GM18508 (cell line): ENCODE results near the gene PTPRG.
"Not testable (repeated sequence)": the region's sequence is repeated elsewhere in the genome, so short reads cannot be mapped to it uniquely, and the experiment has no call there.

Experiments used
- ATAC-seq: cut with Tn5 transposase; IDR thresholded peaks from one replicate; pipeline ENCODE4 v1.9.1; 2021; ENCODE audit warnings: moderate number of reproducible peaks; ENCODE audit not compliant: insufficient read depth, unreplicated experiment

PTPRG gene

GRCh38 chr3:61561374-61562041, at the start of gene PTPRG:
PTPRG (plus strand) TSS chr3:61561571; CDS start chr3:61562288, 717 bp downstream.
- no peak for ATAC-seq

- peak; percentile 42 for ATAC-seq
Observed at GRCh38 chr3:61518590-61518989, 42.8 kb upstream of the PTPRG start.

- peak; percentile 91 for ATAC-seq
Observed at GRCh38 chr3:61520966-61521628, 40.3 kb upstream of the PTPRG start.

- no peak for ATAC-seq
Observed at GRCh38 chr3:61522060-61522459, 39.3 kb upstream of the PTPRG start.

GRCh38 chr3:61522626-61523025, 38.7 kb upstream of the PTPRG start:
- ATAC-seq = no peak

GRCh38 chr3:61524933-61525332, 36.4 kb upstream of the PTPRG start:
- no peak for ATAC-seq

- no peak for ATAC-seq
Observed at GRCh38 chr3:61526308-61526707, 35.1 kb upstream of the PTPRG start.

GRCh38 chr3:61527011-61527410, 34.4 kb upstream of the PTPRG start:
- ATAC-seq = no peak

GRCh38 chr3:61530355-61530754, 31.0 kb upstream of the PTPRG start:
- no peak for ATAC-seq

- no peak for ATAC-seq
Observed at GRCh38 chr3:61531528-61531927, 29.8 kb upstream of the PTPRG start.

GRCh38 chr3:61532739-61533500, 28.5 kb upstream of the PTPRG start:
- ATAC-seq = no peak

GRCh38 chr3:61535826-61536225, 25.5 kb upstream of the PTPRG start:
- no peak for ATAC-seq

- no peak for ATAC-seq
Observed at GRCh38 chr3:61537366-61537765, 24.0 kb upstream of the PTPRG start.

GRCh38 chr3:61538486-61538885, 22.9 kb upstream of the PTPRG start:
- ATAC-seq = no peak

- no peak for ATAC-seq
Observed at GRCh38 chr3:61541694-61542093, 19.7 kb upstream of the PTPRG start.

- ATAC-seq = no peak
Observed at GRCh38 chr3:61545716-61546115, 15.7 kb upstream of the PTPRG start.

GRCh38 chr3:61547625-61548024, 13.7 kb upstream of the PTPRG start:
- ATAC-seq = no peak

- not testable (repeated sequence) for ATAC-seq
Observed at GRCh38 chr3:61552704-61553103, 8.7 kb upstream of the PTPRG start.

GRCh38 chr3:61559136-61559731, 2.1 kb upstream of the PTPRG start:
- ATAC-seq = no peak

GRCh38 chr3:61560517-61561373, 626 bp upstream of the PTPRG start:
- ATAC-seq = no peak
